Measurements from ENCODE around the gene PTPRN2. TPM values are rescaled to one million over a fixed set of nuclear protein-coding genes. Genes with fewer than 3 reads are reported as not detected.

The PTPRN2 gene
- total RNA-seq, 1 donor = 0.09 TPM

- DNase-seq (ENCODE audit: low read depth) = no peak
- H3K4me3 ChIP-seq (ENCODE audit: low read depth, low read length) = no peak overlapping the region
- no peak for TF ChIP-seq CTCF (IDR thresholded peaks at IDR 0.05; ENCODE audit: insufficient read depth, low read length)
Measured at GRCh38 chr7:157998884-157999552, 588.6 kb downstream of the PTPRN2 start.

- DNase-seq (ENCODE audit: low read depth) = no peak
- H3K4me3 ChIP-seq (ENCODE audit: low read depth, low read length) = no peak overlapping the region
- no peak for TF ChIP-seq CTCF (IDR thresholded peaks at IDR 0.05; ENCODE audit: insufficient read depth, low read length)
Measured at GRCh38 chr7:157997471-157997870, 590.2 kb downstream of the PTPRN2 start.

- DNase-seq (ENCODE audit: low read depth) = no peak
- no peak for TF ChIP-seq CTCF (IDR thresholded peaks at IDR 0.05; ENCODE audit: insufficient read depth, low read length)
- H3K4me3 ChIP-seq (ENCODE audit: low read depth, low read length) = no peak overlapping the region
Measured at GRCh38 chr7:157997080-157997440, 590.6 kb downstream of the PTPRN2 start.

DNA sequence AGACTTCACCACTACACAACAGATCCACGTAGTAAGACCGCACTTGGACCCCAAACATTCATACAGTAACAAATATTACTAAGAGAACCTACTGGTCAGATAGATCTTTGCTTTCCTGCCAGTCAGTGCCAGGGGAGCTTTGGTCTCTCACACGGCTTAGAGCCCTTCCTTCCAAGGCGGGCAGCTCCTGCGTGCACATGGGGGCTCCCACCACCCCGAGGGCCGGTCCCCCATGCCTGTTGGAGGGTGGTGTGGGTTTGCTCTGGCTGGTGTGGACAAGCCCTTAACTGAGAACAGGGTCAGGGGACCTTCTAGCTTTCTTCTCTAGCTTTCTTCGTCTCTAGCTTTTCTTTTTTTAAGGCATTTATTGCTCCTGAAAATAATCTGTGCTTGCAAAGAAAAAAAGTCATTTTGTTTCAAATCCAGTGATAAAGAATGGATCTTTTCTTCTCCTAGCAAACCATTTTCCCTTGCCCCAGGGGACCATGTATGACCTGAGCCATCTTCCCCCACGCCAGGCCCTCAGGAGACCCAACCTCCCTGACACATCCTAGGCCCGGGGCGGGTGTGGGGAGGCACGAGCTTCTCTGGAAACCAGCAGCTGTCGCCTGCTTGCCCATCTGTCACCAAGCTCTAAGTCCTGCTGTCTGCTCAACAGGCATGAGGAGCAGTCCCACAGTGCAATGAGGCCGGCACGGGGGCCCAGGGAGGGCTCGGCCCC is 591.1 kb downstream of the PTPRN2 start:
- DNase-seq (ENCODE audit: low read depth) = no peak
- no peak overlapping the region for H3K4me3 ChIP-seq (ENCODE audit: low read depth, low read length)
- no peak for TF ChIP-seq CTCF (IDR thresholded peaks at IDR 0.05; ENCODE audit: insufficient read depth, low read length)

- no peak for TF ChIP-seq CTCF (IDR thresholded peaks at IDR 0.05; ENCODE audit: insufficient read depth, low read length)
Measured at GRCh38 chr7:157995815-157996214, 591.8 kb downstream of the PTPRN2 start.

DNA sequence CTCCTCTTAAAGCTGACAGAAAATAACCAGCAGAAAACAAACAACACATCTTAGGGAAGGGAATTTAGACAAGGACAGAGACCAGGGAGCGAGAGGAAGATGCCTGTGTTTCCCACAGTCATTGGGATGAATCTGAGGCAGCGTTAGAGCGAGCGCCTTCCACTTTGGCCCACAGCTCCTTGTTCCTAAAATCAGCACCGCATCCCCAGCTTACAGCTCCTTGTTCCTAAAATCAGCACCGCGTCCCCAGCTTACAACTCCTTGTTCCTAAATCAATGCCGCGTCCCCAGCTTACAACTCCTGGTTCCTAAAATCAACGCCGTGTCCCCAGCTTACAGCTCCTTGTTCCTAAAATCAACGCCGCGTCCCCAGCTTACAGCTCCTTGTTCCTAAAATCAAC is 593.3 kb downstream of the PTPRN2 start:
- H3K4me3 ChIP-seq (ENCODE audit: low read depth, low read length) = no peak overlapping the region
- DNase-seq (ENCODE audit: low read depth) = no peak
- no peak for TF ChIP-seq CTCF (IDR thresholded peaks at IDR 0.05; ENCODE audit: insufficient read depth, low read length)

More at GRCh38 chr7:157995815-157996214, 591.8 kb downstream of the PTPRN2 start:
- no peak for DNase-seq (ENCODE audit: low read depth)
- no peak overlapping the region for H3K4me3 ChIP-seq (ENCODE audit: low read depth, low read length)

All from fibroblast of the aortic adventitia (primary cell).